Pulmonary artery endothelial cell (primary cell): ENCODE measurements around the gene TOE1. TPM values are rescaled to one million over a fixed set of nuclear protein-coding genes. Genes with fewer than 3 reads are reported as not detected.
"Not testable (repeated sequence)": the region's sequence is repeated elsewhere in the genome, so short reads cannot be mapped to it uniquely, and the experiment has no call there.

ENCODE experiments used
- DNase-seq: peaks from one replicate; pipeline ENCODE4 v3.0.0-alpha.2; 2011; ENCODE audit warnings: low read depth, low spot score
- total RNA-seq: library from RNA; depleted of rRNA; stranded (reverse); fragments of >200 nt; gene quantifications from 2 replicates; pipeline ENCODE4 v1.2.3, GENCODE V29; 2014

Gene TOE1
- total RNA-seq, 1 donor from 2014 or later, result 21.4 TPM

GRCh38 chr1:45354838-45355237 is 14.9 kb downstream of the TOE1 start:
- no peak for DNase-seq

- no peak for DNase-seq
Measured at GRCh38 chr1:45355683-45356082, 15.7 kb downstream of the TOE1 start.

GRCh38 chr1:45356186-45356585 is 16.2 kb downstream of the TOE1 start:
- no peak for DNase-seq

- DNase-seq, result peak; percentile 26
Measured at GRCh38 chr1:45359882-45360513, 20.0 kb downstream of the TOE1 start.

- not testable (repeated sequence) for DNase-seq
Measured at GRCh38 chr1:45360981-45361380, 21.0 kb downstream of the TOE1 start.

- no peak for DNase-seq
Measured at GRCh38 chr1:45364294-45364693, 24.3 kb downstream of the TOE1 start.

GRCh38 chr1:45365051-45365450 is 25.1 kb downstream of the TOE1 start:
- no peak for DNase-seq

GRCh38 chr1:45370575-45370974 is 30.6 kb downstream of the TOE1 start:
- no peak for DNase-seq

- DNase-seq, result no peak
Measured at GRCh38 chr1:45373573-45373972, 33.6 kb downstream of the TOE1 start.

GRCh38 chr1:45375104-45376090 is 35.4 kb downstream of the TOE1 start:
- DNase-seq, result no peak

- no peak for DNase-seq
Measured at GRCh38 chr1:45378184-45378583, 38.2 kb downstream of the TOE1 start.

GRCh38 chr1:45379524-45379923 is 39.6 kb downstream of the TOE1 start:
- no peak for DNase-seq

- no peak for DNase-seq
Measured at GRCh38 chr1:45380125-45380524, 40.2 kb downstream of the TOE1 start.

GRCh38 chr1:45380730-45381129 is 40.8 kb downstream of the TOE1 start:
- no peak for DNase-seq

- no peak for DNase-seq
Measured at GRCh38 chr1:45381243-45381642, 41.3 kb downstream of the TOE1 start.

GRCh38 chr1:45383191-45383590 is 43.2 kb downstream of the TOE1 start:
- DNase-seq, result no peak

- not testable (repeated sequence) for DNase-seq
Measured at GRCh38 chr1:45384213-45384612, 44.2 kb downstream of the TOE1 start.

GRCh38 chr1:45385302-45385701 is 45.3 kb downstream of the TOE1 start:
- DNase-seq, result no peak

GRCh38 chr1:45386219-45386618 is 46.2 kb downstream of the TOE1 start:
- DNase-seq, result no peak
